Ramos (cell line): Measurements from ENCODE around the gene ABCB4.

Experiments
- in situ Hi-C: fragments of 300-500 bp; cut with MboI; formaldehyde crosslinking; loops from one replicate; pipeline ENCODE4 v1.14.3; 2022; ENCODE audit warnings: low sequenced_read_pairs; ENCODE audit not compliant: unreplicated experiment

The ABCB4 gene

DNA sequence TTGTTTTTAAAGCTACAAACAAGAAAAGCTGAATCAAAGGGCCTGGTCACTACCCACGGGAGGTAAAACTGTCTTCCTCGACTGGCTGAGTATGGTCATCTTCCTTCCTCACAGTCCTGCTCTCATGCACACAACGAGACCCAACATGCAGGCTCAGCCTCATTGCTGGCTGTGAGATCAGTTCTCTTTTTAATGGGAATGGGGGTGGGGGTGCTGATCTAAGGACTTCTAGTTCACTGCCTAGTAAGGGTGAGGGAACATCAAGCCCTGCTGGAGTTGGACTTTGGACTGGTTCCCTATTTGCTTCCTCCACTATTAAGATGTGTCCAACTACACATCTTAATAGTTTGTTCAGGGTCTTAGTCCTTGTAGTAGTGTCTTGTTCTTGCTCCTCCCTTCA is 48.2 kb downstream of the ABCB4 start:
- in situ Hi-C loops: no loop called here

DNA sequence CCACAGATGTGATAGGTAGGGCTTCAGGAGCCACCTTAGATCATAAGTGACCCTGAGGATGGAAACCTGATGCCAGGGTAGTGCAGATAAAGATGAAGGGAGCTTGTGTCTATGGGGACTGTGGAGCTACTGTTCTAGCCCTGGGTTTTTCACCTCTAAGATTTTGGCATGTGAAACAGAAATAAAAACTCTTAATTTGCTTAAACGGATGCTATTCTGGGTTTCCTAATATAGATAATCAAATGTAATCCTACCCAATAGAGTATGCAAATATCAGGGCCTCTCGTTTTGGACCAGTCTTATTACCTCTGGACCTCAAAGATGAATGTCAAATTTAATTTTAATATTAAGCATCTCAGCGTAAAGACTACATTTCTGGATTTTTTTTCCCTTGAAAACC is 49.3 kb downstream of the ABCB4 start:
- in situ Hi-C loops: no loop called here

DNA sequence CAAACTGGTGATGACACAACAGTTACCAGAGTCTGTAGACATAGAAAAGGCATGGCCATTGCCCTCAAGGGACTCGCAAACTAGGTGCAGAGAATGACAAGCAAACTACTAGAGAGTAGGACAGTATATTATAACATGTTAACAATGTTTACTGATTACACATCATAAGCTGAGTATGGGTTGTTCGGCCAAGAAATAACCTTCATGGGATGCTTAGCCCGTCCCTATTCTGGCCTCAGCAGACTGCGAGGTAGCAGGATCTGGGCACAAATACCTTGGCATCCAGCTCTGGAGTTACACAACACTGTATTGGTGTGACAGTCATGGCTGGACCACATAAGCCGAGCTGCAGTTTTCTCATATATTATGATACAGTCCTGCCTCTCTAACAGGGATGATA is 51.4 kb downstream of the ABCB4 start:
- in situ Hi-C loops: no loop called here

DNA sequence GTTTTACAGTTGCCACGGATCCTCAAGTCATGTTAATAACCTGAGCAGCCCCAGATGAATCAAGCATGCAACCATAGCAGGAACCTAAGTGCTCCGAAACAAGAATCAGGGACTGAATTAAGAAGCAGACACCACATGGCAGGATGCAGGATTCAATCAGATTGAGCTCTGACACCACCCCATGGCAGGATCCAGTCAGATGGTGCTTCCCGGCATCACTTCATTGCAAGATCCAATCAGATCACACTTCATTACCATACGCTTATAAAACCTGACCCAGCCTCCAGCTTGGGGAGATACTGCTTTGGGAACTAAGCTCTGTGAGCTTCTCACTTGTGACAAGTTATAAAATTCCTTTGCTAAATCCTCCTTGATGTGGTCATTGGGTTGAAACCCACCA is 55.3 kb downstream of the ABCB4 start:
- in situ Hi-C loops: no loop called here

DNA sequence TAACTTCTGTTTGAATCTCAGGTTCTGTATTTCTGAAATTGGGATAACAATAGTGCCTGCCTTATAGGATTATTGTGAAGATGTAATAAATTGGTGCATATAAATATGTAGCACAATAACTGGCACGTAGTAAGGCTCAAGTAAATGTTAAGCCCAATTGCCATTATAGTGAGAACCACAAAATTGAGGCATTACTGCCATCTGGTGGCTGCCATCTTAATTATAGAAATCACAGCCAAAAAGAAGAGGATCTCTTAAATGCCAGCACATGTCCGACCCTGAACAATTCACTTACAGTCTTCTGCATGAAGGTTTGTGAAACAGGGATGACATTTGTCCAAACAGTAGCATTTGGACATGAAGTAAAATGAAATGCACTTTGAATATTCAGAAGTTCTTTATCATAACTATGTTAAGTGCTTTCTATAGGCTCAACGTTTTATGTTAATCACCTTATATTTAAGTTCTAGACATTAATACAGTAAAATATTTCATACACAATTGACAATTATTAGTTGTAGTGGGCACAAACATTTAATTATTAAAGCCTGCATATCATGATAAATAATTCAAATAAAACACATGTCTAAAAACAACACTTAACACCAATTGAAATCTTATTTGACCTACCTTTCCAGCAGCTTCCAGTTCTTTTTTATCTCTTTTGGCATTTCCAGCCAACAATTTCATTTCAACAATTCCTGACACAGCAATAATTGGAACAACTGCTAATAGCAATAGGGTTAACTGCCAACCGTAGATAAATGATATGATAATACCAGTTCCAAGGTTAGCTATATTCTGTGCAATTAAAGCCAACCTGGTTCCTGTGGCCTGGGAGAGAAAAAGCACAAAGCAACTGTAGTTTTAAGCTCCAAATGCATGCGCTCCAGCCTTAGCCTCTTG is 58.5 kb downstream of the ABCB4 start:
- in situ Hi-C loops: loop anchor here (10.0 kb wide), 1 partner anchor 482 kb away; no protein-coding TSS in a partner anchor

DNA sequence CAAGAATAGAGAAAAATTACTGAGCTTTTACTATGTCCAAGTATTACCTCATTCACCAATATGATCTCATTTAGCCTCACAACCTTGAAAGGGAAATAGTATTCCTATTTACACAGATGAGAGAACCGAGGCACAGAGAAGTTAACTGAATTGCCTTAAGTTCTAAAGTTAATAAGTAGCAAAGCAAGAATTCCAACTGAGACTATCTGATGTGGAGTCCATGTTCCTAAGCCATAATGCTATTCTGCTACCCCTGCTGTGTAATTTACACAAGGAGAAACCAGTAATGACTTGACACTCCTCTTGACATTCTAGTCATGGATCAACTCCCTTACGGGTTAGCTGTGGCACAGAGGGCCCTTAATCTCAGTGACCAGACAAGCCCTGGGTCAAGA is 60.7 kb downstream of the ABCB4 start:
- in situ Hi-C loops: loop anchor here (5.0 to 10.0 kb wide), 2 partner anchors 102 to 480 kb away; no protein-coding TSS in a partner anchor

DNA sequence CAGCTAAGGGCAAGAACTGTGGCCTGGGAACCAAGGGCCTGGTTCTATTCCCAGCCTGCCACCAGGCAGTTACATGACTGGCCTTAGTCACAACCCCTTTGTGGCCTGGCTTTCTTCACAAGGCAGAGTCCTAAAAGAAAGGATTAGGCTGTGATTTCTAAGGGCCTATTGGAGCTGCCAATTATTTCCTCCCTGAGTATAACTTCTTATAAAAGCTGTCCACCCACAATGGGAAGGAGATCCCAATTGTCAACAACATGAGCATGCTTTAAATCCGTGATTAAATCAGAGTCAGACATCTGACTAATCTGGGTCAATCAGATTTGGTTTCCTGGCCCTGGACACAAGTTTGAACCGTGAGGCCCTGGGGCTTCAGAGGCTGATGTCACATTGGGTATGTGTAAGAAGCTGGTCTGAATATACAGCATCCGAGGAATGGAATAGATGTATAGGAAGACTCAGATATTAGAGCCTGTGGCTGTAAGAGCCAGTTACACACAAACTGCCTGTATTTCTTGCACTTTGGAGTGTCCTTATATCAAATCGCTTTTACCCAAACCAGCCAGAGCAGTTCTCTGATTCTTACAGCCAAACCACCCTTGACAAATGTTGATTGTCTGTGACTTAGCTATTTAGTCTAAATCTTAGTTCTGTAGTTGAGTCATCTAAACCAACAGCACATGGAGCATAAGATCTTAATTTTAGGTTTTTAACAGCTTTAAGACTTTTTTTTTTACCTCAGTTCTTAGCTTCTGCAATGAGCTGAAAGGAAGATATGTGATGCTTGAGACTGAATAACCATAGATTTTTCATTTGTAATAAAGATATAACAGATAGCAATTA is 61.3 kb downstream of the ABCB4 start:
- in situ Hi-C loops: loop anchor here (5.0 to 10.0 kb wide), 2 partner anchors 102 to 479 kb away; no protein-coding TSS in a partner anchor

DNA sequence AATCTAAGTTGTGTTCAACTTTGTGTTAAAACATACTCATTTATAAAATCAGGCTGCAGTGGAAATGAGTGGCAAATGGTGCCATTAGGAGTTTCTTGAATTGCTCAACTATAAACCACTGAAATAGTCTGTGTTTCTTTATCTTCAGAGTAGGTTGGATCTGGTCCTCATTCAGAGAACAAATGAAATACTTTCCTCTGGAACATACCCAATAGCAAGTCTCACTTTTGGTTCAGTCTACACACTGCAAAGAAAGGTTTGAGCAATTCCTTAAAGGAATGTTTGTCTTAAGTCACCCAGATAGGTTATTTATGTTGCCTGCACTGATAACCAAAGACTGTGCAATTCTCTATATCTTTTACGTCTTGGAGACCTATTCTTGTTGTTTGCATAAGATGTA is 62.5 kb downstream of the ABCB4 start:
- in situ Hi-C loops: loop anchor here (5.0 to 10.0 kb wide), 2 partner anchors 101 to 478 kb away; no protein-coding TSS in a partner anchor

DNA sequence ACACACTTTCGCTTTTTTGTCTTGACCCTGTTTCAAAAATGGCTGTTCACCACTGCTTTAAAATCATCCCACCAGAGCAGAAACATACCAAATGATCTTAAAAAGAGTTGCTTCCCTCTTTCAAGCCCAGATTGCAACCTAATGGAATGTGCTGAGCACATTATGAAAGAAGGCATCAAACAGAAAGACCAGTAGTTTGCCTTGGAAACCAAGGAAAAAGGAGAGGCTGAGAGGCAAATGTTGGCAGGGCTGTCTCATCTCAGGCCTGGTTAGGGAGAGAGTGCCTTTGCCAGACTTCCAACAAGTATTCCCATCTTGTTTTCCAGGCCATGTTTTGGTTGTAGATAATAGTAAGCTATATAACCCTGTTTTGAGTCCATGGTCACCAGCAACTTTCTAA is 64.3 kb downstream of the ABCB4 start:
- in situ Hi-C loops: loop anchor here (5.0 to 10.0 kb wide), 2 partner anchors 99 to 476 kb away; no protein-coding TSS in a partner anchor

DNA sequence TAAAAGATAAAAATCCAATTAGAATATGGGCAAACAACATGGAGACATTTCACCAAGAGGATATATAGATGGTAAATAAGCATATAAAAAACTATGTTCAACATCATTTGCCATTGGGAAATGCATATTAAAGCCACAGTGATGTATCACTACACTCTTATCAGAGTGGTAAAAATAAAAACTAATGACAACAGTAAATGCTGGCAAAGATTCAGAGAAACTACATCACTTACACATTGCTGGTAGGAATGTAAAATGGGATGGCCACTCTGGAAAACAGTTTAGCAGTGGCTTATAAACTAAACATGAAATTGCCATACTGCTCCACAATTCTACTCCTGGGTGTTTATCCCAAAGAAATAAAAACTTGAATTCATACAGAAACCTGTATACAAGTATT is 70.8 kb downstream of the ABCB4 start:
- in situ Hi-C loops: no loop called here

DNA sequence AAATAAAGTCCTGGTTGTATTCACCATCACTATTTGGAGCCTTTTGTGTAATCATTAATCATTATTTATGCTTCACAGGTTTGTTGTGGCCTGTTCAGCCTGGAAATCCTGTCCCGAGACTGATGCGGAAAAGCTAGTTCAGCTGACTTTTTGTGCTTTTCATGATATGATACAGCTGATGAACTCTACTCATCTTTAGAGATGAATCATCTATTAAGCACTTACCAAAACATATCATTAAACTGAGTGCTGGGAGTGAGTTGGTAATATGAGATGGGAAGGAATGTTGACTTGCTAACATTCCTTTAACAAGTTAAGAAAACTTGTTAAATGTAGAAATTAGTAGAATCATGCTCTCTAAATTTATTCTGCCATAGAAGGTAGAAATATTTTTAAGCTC is 77.0 kb downstream of the ABCB4 start:
- in situ Hi-C loops: no loop called here

DNA sequence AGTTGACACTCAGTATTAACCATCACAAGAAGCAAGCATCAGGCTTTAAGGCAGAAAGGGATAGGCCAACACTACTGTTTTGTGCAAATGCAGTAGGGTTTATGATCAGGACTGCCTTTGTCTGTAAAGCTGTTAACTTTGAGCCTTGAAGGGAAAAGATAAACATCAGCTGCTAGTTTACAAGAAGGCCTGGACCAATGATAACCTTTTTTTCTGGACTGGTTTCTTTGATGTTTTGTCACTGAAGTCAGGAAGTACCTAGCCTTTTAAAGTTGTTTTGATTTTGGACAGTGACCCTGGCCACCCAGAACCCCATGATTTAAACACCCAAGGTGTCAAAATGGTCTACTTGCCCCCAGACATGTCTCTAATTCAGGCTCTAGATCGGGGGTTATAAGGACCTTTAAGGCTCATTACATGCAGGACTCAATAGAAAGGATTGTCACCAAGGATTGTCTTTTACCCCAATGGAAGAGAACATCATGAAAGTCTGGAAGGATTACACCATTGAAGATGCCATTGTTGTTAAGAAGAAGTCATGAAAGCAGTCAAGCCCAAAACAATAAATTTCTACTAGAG is 79.9 kb downstream of the ABCB4 start:
- in situ Hi-C loops: no loop called here

DNA sequence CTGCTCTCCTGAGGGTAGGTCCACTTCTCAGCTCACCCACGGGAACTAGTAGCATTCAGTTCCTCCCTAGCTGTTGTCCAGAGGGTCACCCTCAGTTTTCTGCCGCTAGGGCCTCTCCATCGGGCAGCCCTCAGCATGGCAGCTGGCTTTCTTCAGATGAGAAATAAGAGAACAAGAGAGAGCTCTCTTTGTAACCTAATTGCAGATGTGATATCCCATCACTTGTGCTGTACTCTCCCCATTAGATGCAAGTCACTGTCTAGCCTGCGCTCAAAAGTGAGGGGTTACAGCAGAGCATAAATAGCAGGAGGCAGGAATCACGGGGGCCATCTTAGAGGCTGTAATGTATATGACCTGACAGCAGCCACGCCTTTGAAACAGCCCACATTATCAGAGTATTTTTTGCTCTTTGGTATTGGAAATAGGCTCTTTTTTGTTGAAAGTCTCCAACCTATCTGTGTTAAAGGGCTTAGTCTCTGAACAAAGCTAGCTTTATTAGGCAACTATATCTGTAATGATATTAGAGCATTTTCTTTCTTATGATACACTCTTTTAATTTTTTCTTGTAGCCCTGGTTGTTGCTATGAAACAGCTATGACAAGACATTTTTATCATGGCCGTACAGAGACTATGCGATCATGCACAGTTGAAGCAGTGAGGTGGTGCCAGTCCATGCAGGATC is 84.3 kb downstream of the ABCB4 start:
- in situ Hi-C loops: no loop called here

DNA sequence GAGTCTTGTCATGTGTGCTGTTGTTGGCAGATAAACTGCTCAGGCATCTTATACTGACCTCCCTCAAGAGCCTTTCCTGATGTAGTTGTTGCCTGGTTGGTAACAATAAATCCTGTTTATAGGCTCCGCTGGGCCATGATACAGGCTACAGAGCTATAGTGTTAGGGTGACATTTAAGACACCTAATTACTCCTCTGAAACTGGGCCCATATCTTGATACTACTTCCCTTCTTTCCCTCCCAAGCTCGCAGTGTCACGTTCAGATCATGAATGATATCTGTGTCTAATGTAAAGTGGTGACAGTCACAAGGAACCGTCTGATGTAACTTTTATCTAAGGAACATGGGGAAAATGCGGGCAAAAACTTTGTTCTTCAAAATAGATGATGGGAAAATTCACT is 94.6 kb downstream of the ABCB4 start:
- in situ Hi-C loops: no loop called here

DNA sequence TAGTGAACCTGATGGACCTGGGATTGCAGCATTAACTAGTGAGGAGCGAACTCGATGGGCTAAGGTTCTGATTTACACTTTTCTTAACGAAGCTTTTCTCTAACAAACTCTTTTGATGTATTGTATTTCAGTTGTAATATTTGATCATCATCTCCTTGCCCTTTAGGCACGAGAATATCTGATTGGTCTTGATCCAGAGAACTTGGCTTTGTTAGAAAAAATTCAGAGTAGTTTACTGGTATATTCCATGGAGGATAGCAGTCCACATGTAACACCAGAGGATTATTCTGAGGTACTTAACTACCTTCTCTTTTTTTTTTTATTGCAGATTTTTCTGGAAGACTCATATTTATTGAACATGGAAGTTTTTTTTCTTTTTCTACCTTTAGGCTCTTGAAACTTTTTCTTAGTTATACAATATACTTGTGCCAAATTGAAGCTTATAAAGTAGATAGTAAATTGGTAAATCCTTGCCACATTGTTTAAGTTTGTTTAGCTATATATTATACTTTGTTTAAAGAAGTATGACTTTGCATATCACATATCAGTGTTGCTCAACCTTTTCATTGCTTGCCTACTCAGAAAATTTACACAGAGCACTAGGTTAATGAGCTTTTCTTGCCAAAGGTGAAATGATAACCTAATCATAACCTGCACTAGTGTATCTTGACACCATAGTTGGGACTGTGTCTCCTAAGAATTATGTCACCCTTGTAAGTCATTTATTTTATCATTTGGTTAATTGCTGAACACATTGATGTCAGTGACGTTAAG is 99.6 kb downstream of the ABCB4 start:
- in situ Hi-C loops: no loop called here

DNA sequence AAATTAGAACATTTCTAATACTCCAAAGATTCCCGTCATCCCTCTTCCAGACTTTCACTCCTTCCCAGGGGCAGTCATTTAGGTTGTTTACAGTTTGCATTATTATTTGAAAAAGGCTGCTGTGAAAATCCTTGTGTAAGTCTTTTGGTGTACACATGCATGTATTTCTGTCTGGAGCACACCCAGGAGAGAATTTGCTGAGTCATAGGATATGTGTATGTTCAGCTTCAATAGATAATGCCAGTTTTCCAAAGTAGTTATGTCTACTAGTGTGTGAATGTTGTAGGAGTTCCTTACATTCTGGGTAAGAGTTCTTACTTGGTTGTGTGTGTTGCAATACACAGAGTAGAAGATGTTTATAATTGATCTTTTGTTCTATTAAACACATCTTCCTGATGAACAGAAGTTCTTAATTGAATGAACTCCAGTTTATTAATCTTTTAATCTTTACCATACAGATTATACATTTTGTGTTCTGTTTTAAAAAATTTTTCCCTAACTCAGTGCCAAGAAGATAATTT is 104.8 kb downstream of the ABCB4 start:
- in situ Hi-C loops: no loop called here

DNA sequence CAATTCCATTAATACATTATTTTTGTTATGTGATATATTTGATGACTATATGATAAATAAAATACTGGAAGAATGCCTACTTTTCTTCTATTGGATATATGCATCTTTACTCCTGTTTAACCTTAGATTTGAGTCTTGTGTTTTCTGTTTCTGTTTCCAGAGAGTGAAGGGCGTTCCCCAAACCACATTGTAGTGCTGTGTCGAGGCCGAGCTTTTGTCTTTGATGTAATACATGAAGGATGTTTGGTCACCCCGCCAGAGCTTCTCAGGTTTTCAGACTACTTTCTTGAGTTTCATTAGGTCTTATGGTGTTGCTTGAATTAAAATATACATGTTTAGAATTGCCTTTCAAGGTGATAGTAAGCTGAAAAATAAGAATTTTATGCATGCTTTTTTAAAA is 106.3 kb downstream of the ABCB4 start:
- in situ Hi-C loops: no loop called here

DNA sequence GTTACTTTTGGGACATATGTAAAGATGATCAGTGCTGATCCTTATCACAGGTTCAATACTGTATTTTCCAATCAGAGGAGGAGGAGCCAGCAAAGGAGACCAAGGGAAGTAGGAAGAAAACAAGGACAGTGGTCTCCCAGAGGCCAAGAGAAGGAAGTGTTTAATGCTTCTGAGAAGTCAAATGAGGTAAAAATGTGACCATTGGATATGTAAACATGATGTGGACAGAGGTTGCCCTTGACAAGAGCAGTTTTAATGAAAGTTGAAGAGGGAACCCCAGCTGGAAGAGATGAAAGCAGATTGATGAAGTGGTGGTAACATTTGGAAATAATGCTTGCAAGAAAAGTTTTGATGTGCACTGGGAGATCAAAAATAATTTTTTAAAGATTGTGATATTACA is 111.2 kb downstream of the ABCB4 start:
- in situ Hi-C loops: no loop called here

DNA sequence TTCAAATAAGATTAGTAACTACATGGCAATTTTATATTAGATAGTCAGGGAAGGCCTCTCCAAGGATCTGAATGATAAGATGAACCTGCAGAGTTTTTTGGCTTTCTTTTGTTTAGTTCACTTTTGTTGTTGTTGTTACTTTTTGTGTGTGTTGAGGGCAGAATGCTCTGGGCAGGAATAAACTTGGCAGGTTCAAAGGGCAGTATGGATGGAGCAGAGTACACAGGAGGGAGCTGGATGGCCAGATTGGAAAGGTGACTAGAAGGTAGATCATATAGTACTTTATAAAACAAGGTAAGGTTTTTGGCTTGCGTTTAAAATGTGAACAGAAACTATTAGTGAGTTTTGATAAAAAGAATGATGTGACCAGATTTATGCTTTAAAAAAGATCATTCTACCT is 112.1 kb downstream of the ABCB4 start:
- in situ Hi-C loops: no loop called here
